K562 (cell line): Measurements from ENCODE around the gene AMOTL1. TPM values are rescaled to one million over a fixed set of nuclear protein-coding genes. Genes with fewer than 3 reads are reported as not detected.
A peak's percentile ranks its signal among the peaks of the same experiment; 100 is the strongest.

ENCODE experiments used
- ARID4B ChIP-seq: sonication (generic); formaldehyde crosslinking; IDR thresholded peaks from 2 replicates; pipeline ENCODE4 v1.8.0; 2022; ENCODE audit warnings: mild to moderate bottlenecking, missing genetic modification reagents
- ETV6 ChIP-seq, 3 experiments: fragments of 150-350 bp in 1 of 3; sonication (generic) in 1 of 3; formaldehyde crosslinking in 1 of 3; IDR thresholded peaks; 2 replicates each; pipeline versions ENCODE4 v1.6.1 to v1.8.0; 2014 to 2022; ENCODE audit warnings: borderline replicate concordance in 2 of 3, low read depth in 2 of 3, antibody characterized with exemption in 1 of 3, low read length in 1 of 3, mild to moderate bottlenecking in 1 of 3, missing genetic modification reagents in 1 of 3
- GATA2 ChIP-seq: sonication (generic); formaldehyde crosslinking; IDR thresholded peaks from 2 replicates; pipeline ENCODE4 v1.4.0; 2020; ENCODE audit warnings: mild to moderate bottlenecking, missing genetic modification reagents
- POLR3G ChIP-seq: IDR thresholded peaks from 2 replicates; pipeline ENCODE4 v1.6.1; 2011; ENCODE audit not compliant: insufficient read length, insufficient replicate concordance; ENCODE audit errors: extremely low read depth
- polyA plus RNA-seq, 8 experiments: library from polyadenylated mRNA; depleted of rRNA in 4 of 8; stranded (reverse) in 5 of 8; unstranded in 3 of 8; fragments of >200 nt; fragmentation: Nextera tagmentation in 2 of 8; fragmentation: Illumina TruSeq in 1 of 8; extraction: Ambion mirVana in 2 of 8; extraction: Trizol in 1 of 8; gene quantifications; 2 replicates each; pipeline versions ENCODE4 v1.2.1 to v1.2.3, GENCODE V29; 2011 to 2014; ENCODE audit warnings: inconsistent platforms in 1 of 8, missing spikeins in 1 of 8
- total RNA-seq, 7 experiments: library from RNA; depleted of rRNA in 6 of 7; stranded (reverse); fragments of >200 nt in 6 of 7; fragmentation: Illumina TruSeq in 2 of 7; extraction: Trizol in 2 of 7; gene quantifications; 2 replicates each; pipeline versions ENCODE4 v1.2.1 to v1.2.3, GENCODE V29; 2011 to 2021; ENCODE audit warnings: low replicate concordance in 1 of 7

Gene AMOTL1
- total and polyA plus RNA-seq, 9 of the 15 experiments (the other 6 are each of a cell fraction or from before 2014, with no cell fraction given), result 4.0 to 35.4 (median 14.0) TPM

GRCh38 chr11:94731880-94732601, 36.1 kb upstream of the AMOTL1 start (continued):
- no peak for TF ChIP-seq POLR3G
- TF ChIP-seq GATA2 (CRISPR knock-in tag), result no peak
- TF ChIP-seq ETV6 (IDR thresholded peaks at IDR 0.05; ENCODE audit: borderline replicate concordance in 1 of 2, low read depth in 2 of 2, low read length in 1 of 2), result 0 out of 4 replicates have a peak, but pooled peaks of 1 of the 2 experiments have one; percentile 24
- no peak for TF ChIP-seq ETV6 (CRISPR knock-in tag; IDR thresholded peaks at IDR 0.05; ENCODE audit: borderline replicate concordance)
- TF ChIP-seq ARID4B (CRISPR knock-in tag), result no peak
- TF ChIP-seq, all 486 proteins: peak for 75
